Right atrium auricular region (tissue), 2 donors: ENCODE results near the gene TSR1. TPM values are rescaled to one million over a fixed set of nuclear protein-coding genes. Genes with fewer than 3 reads are reported as not detected.

ENCODE experiments used
- DNase-seq: peaks from one replicate; pipeline ENCODE4 v3.0.0-alpha.2; 2019; ENCODE audit warnings: low spot score
- H3K27ac ChIP-seq, 2 donors: fragments of 200-600 bp; sonication (generic); 1 replicate in 1 of 2; 2 replicates in 1 of 2; pipeline ENCODE4 v1.5.1; 2016 to 2019
- H3K27me3 ChIP-seq, 2 donors: fragments of 200-600 bp; sonication (generic); one replicate each; pipeline versions ENCODE4 v1.5.1 to v1.6.0; 2017 to 2019
- H3K36me3 ChIP-seq: fragments of 200-600 bp; sonication (generic); one replicate; pipeline ENCODE4 v1.5.1; 2016
- H3K4me1 ChIP-seq, 2 donors: fragments of 200-600 bp; sonication (generic); one replicate each; pipeline versions ENCODE4 v1.5.1 to v1.6.0; 2017 to 2019
- H3K4me3 ChIP-seq, 2 donors: fragments of 200-600 bp; sonication (generic); 1 replicate in 1 of 2; 2 replicates in 1 of 2; pipeline ENCODE4 v1.5.1; 2017 to 2019; ENCODE audit warnings: mild to moderate bottlenecking in 1 of 2, moderate library complexity in 1 of 2
- H3K9me3 ChIP-seq, 2 donors: fragments of 200-600 bp; sonication (generic); one replicate each; pipeline ENCODE4 v1.5.1; 2019
- CTCF ChIP-seq, 2 donors: fragments of 200-600 bp; sonication (generic); IDR thresholded peaks; one replicate each; pipeline ENCODE4 v1.5.1; 2019; ENCODE audit warnings: antibody characterized with exemption in 2 of 2
- total RNA-seq, 2 donors: library from RNA; depleted of rRNA; stranded (reverse); fragments of >200 nt; gene quantifications; one replicate each; pipeline ENCODE4 v1.1.0, GENCODE V29; 2016

The TSR1 gene
- total RNA-seq, 2 donors from 2014 or later = 22.5 to 25.9 TPM

- H3K27me3 ChIP-seq = no peaks in the 10 kb centered on the region
- no peak for TF ChIP-seq CTCF (IDR thresholded peaks at IDR 0.05)
- H3K4me3 ChIP-seq = no peak overlapping the region
- H3K9me3 ChIP-seq = no peaks in the 10 kb centered on the region
- H3K36me3 ChIP-seq = no peaks in the 10 kb centered on the region
- DNase-seq = no peak
- peaks cover 0 to 6% of the 10 kb centered on the region in 2 donors for H3K4me1 ChIP-seq
- no peak overlapping the region for H3K27ac ChIP-seq
Observed at GRCh38 chr17:2312736-2313135, 23.5 kb downstream of the TSR1 start.

- H3K9me3 ChIP-seq = no peaks in the 10 kb centered on the region
- no peak overlapping the region for H3K27ac ChIP-seq
- H3K36me3 ChIP-seq = no peaks in the 10 kb centered on the region
- H3K27me3 ChIP-seq = no peaks in the 10 kb centered on the region
- peaks cover 0 to 10% of the 10 kb centered on the region in 2 donors for H3K4me1 ChIP-seq
- no peak for DNase-seq
- H3K4me3 ChIP-seq = no peak overlapping the region
- no peak for TF ChIP-seq CTCF (IDR thresholded peaks at IDR 0.05)
Observed at GRCh38 chr17:2309338-2310154, 26.7 kb downstream of the TSR1 start.

GRCh38 chr17:2304931-2305330, 31.3 kb downstream of the TSR1 start:
- Histone ChIP-seq H3K36me3 (peaks cover 2% of the 10 kb centered on the region), H3K27me3 (no peaks in the 10 kb centered on the region), H3K4me1 (peaks cover 0 to 30% of the 10 kb centered on the region in 2 donors), H3K9me3 (no peaks in the 10 kb centered on the region), H3K4me3 (no peak overlapping the region), H3K27ac (no peak overlapping the region)
- DNase-seq = no peak
- TF ChIP-seq CTCF (IDR thresholded peaks at IDR 0.05) = no peak

GRCh38 chr17:2303204-2304188, 32.8 kb downstream of the TSR1 start, which contains the start of the genes SMG6 and SRR:
TSS of gene SMG6 (minus strand) at chr17:2303785. CDS start at chr17:2303720, 65 bp downstream.
TSS of gene SRR (plus strand) at chr17:2303950. CDS start at chr17:2315561, 11,611 bp downstream.
- no peaks in the 10 kb centered on the region for H3K9me3 ChIP-seq
- no peaks in the 10 kb centered on the region for H3K27me3 ChIP-seq
- H3K4me1 ChIP-seq = peaks cover 0 to 24% of the 10 kb centered on the region in 2 donors
- peak within 1 kb of the TSS; percentile 86 to 88 for H3K27ac ChIP-seq
- peak; percentile 86 for DNase-seq
- TF ChIP-seq CTCF (IDR thresholded peaks at IDR 0.05) = peak in 1 of 2 donors; percentile 27
- H3K4me3 ChIP-seq = peak within 1 kb of the TSS; percentile 78 to 88
- peaks cover 11% of the 10 kb centered on the region for H3K36me3 ChIP-seq

GRCh38 chr17:2302778-2303203, 33.5 kb downstream of the TSR1 start:
- no peaks in the 10 kb centered on the region for H3K9me3 ChIP-seq
- H3K4me3 ChIP-seq = peak overlapping the region; percentile 78 to 88
- no peak for DNase-seq
- H3K4me1 ChIP-seq = peaks cover 0 to 24% of the 10 kb centered on the region in 2 donors
- no peaks in the 10 kb centered on the region for H3K27me3 ChIP-seq
- peak overlapping the region; percentile 86 to 88 for H3K27ac ChIP-seq
- TF ChIP-seq CTCF (IDR thresholded peaks at IDR 0.05) = no peak
- H3K36me3 ChIP-seq = peaks cover 16% of the 10 kb centered on the region
